Esophagus squamous epithelium (tissue), 5 donors: Measurements from ENCODE around the gene CSNK1E. TPM values are rescaled to one million over a fixed set of nuclear protein-coding genes. Genes with fewer than 3 reads are reported as not detected.

Experiments used
- DNase-seq: peaks from one replicate; lab custom pipeline; 2025; lab: John Stamatoyannopoulos, UW
- H3K27ac ChIP-seq, 4 donors: fragments of 200-600 bp; sonication (generic); one replicate each; pipeline ENCODE4 v1.5.1; 2016 to 2019; ENCODE audit warnings: mild to moderate bottlenecking in 1 of 4
- H3K27me3 ChIP-seq, 4 donors: fragments of 200-600 bp; sonication (generic); 1 replicate in 3 of 4; 2 replicates in 1 of 4; pipeline versions ENCODE4 v1.5.1 to v1.6.0; 2017 to 2021; ENCODE audit warnings: antibody characterized with exemption in 1 of 4
- H3K36me3 ChIP-seq, 3 donors: fragments of 200-600 bp; sonication (generic); one replicate each; pipeline ENCODE4 v1.5.1; 2016 to 2019
- H3K4me1 ChIP-seq, 3 donors: fragments of 200-600 bp; sonication (generic); one replicate each; pipeline ENCODE4 v1.5.1; 2017 to 2019
- H3K4me3 ChIP-seq, 4 donors: fragments of 200-600 bp; sonication (generic); 1 replicate in 3 of 4; 2 replicates in 1 of 4; pipeline ENCODE4 v1.5.1; 2016 to 2019; ENCODE audit warnings: mild to moderate bottlenecking in 2 of 4, moderate library complexity in 1 of 4
- H3K9me3 ChIP-seq, 3 donors: fragments of 200-600 bp; sonication (generic); one replicate each; pipeline ENCODE4 v1.5.1; 2016 to 2019
- CTCF ChIP-seq, 6 experiments: fragments of 450-650 bp in 4 of 6; fragments of 200-600 bp in 2 of 6; sonication (generic) in 2 of 6; IDR thresholded peaks; one replicate each; pipeline ENCODE4 v1.5.1; 2016 to 2019; ENCODE audit warnings: antibody characterized with exemption in 6 of 6, mild to moderate bottlenecking in 4 of 6, moderate library complexity in 4 of 6
- POLR2A ChIP-seq, 4 donors: fragments of 450-650 bp; IDR thresholded peaks; one replicate each; pipeline ENCODE4 v1.6.1; 2017; ENCODE audit warnings: antibody characterized with exemption in 4 of 4, mild to moderate bottlenecking in 4 of 4, moderate library complexity in 3 of 4
- WGBS, 2 donors: methylation state at CpG; one replicate each; pipeline ENCODE4 v1.1.5; 2018; 5-methylcytosine and 5-hydroxymethylcytosine counted together
- intact Hi-C: fragments of 100-400 bp; cut with DNase I; formaldehyde crosslinking; loops from one replicate; pipeline ENCODE4 v1.15.0; 2022
- total RNA-seq, 4 donors: library from RNA; depleted of rRNA; stranded (reverse); fragments of >200 nt; gene quantifications; one replicate each; pipeline ENCODE4 v1.1.0, GENCODE V29; 2016
- donor health status: DM: yes; HTN: yes; CAD: no.

Gene CSNK1E
- total RNA-seq, 4 donors from 2014 or later: 40.8 to 94.4 (median 55.9) TPM

GRCh38 chr22:38250643-38251340, 66.4 kb downstream of the CSNK1E start:
- no peaks in the 10 kb centered on the region for H3K27me3 ChIP-seq
- TF ChIP-seq POLR2A (IDR thresholded peaks at IDR 0.05): no peak
- TF ChIP-seq CTCF (IDR thresholded peaks at IDR 0.05): no peak
- H3K9me3 ChIP-seq: peaks cover 0 to 6% (median 0%) of the 10 kb centered on the region in 3 donors
- 72 to 78% methylated on average over 9 to 10 of the region's 13 CpGs for WGBS, 2 donors
- peaks cover 8 to 34% (median 10%) of the 10 kb centered on the region in 3 donors for H3K36me3 ChIP-seq
- H3K27ac ChIP-seq: peak overlapping the region in 2 of 4 donors; percentile 39 to 44
- no peak for DNase-seq
- H3K4me3 ChIP-seq: no peak overlapping the region
- intact Hi-C loops: no loop called here
- peaks cover 0 to 53% (median 19%) of the 10 kb centered on the region in 3 donors for H3K4me1 ChIP-seq

GRCh38 chr22:38249803-38250642, 67.2 kb downstream of the CSNK1E start:
- no peak for DNase-seq
- H3K4me1 ChIP-seq: peaks cover 0 to 54% (median 19%) of the 10 kb centered on the region in 3 donors
- H3K27me3 ChIP-seq: no peaks in the 10 kb centered on the region
- intact Hi-C loops: no loop called here
- peaks cover 13 to 41% (median 15%) of the 10 kb centered on the region in 3 donors for H3K36me3 ChIP-seq
- peak overlapping the region in 1 of 4 donors; percentile 39 for H3K27ac ChIP-seq
- 87 to 95% methylated on average over 16 to 19 of the region's 25 CpGs for WGBS, 2 donors
- H3K9me3 ChIP-seq: peaks cover 0 to 6% (median 0%) of the 10 kb centered on the region in 3 donors
- H3K4me3 ChIP-seq: no peak overlapping the region
- TF ChIP-seq CTCF (IDR thresholded peaks at IDR 0.05): no peak
- no peak for TF ChIP-seq POLR2A (IDR thresholded peaks at IDR 0.05)

- intact Hi-C loops: no loop called here
- H3K9me3 ChIP-seq: peaks cover 0 to 6% (median 0%) of the 10 kb centered on the region in 3 donors
Measured at GRCh38 chr22:38249301-38249700, 67.9 kb downstream of the CSNK1E start.

GRCh38 chr22:38248280-38248679, 69.0 kb downstream of the CSNK1E start:
- Histone ChIP-seq H3K27me3 (no peaks in the 10 kb centered on the region), H3K4me3 (no peak overlapping the region), H3K4me1 (peaks cover 1 to 65% (median 25%) of the 10 kb centered on the region in 3 donors), H3K9me3 (peaks cover 0 to 6% (median 0%) of the 10 kb centered on the region in 3 donors), H3K27ac (no peak overlapping the region), H3K36me3 (peaks cover 16 to 59% (median 18%) of the 10 kb centered on the region in 3 donors)
- no peak for TF ChIP-seq POLR2A (IDR thresholded peaks at IDR 0.05)
- intact Hi-C loops: no loop called here
- no peak for DNase-seq
- WGBS, 2 donors: 96% methylated on average over 6 of the region's 6 CpGs

More at GRCh38 chr22:38249301-38249700, 67.9 kb downstream of the CSNK1E start:
- Histone ChIP-seq H3K27me3 (no peaks in the 10 kb centered on the region), H3K36me3 (peaks cover 16 to 49% (median 18%) of the 10 kb centered on the region in 3 donors), H3K4me1 (peaks cover 0 to 55% (median 19%) of the 10 kb centered on the region in 3 donors), H3K4me3 (no peak overlapping the region), H3K27ac (no peak overlapping the region)
- no peak for TF ChIP-seq CTCF (IDR thresholded peaks at IDR 0.05)
- no peak for TF ChIP-seq POLR2A (IDR thresholded peaks at IDR 0.05)
- no peak for DNase-seq
- WGBS, 2 donors: 40 to 63% methylated on average over 1 of the region's 3 CpGs

GRCh38 chr22:38247713-38248112, 69.5 kb downstream of the CSNK1E start:
- TF ChIP-seq POLR2A (IDR thresholded peaks at IDR 0.05) (no peak), CTCF (IDR thresholded peaks at IDR 0.05) (no peak)
- peak overlapping the region in 3 of 4 donors; percentile 67 to 83 (median 72) for H3K27ac ChIP-seq
- peaks cover 5 to 71% (median 31%) of the 10 kb centered on the region in 3 donors for H3K4me1 ChIP-seq
- peaks cover 16 to 63% (median 18%) of the 10 kb centered on the region in 3 donors for H3K36me3 ChIP-seq
- peaks cover 0 to 6% (median 0%) of the 10 kb centered on the region in 3 donors for H3K9me3 ChIP-seq
- 89 to 92% methylated on average over 5 to 10 of the region's 12 CpGs for WGBS, 2 donors
- no peak overlapping the region for H3K4me3 ChIP-seq
- DNase-seq: no peak
- intact Hi-C loops: no loop called here
- no peaks in the 10 kb centered on the region for H3K27me3 ChIP-seq
